Measurements from ENCODE around the gene P2RY13. TPM values are rescaled to one million over a fixed set of nuclear protein-coding genes. Genes with fewer than 3 reads are reported as not detected.

P2RY13 gene
- total and polyA plus RNA-seq, 2 experiments from 2014 or later: not detected

DNA sequence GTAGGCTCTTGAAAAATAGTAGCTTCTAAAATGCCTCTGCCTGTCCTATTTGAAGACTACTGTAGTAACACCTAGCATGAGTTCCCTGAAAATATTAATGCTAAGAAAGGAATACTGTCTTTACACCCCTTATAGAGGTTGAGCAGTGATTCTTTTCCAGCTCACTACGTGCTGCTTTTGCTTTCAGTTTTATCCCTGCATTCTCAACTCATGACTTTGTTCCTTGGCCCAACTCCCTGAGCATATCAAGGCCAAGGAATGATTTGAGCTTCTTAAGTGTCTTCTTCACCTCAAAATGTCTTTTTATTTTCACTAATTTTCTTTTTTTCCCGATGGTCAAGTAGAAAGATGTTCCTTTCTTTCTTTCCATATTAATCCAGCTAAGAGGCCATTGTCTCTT is 16.5 kb upstream of the P2RY13 start:
- Histone ChIP-seq H3K27me3 (no peaks in the 10 kb centered on the region), H3K9me2 (replicated peaks; ENCODE audit: insufficient read depth) (no peaks in the 10 kb centered on the region), H3K27ac (no peak overlapping the region), H3K9me3 (ENCODE audit: low read depth) (no peaks in the 10 kb centered on the region), H3K79me2 (no peaks in the 10 kb centered on the region), H3K4me3 (no peak overlapping the region), H2AFZ (no peak overlapping the region), H3K36me3 (replicated peaks; ENCODE audit: insufficient read depth, low read depth) (no peaks in the 10 kb centered on the region), H3K4me1 (ENCODE audit: insufficient read depth) (no peaks in the 10 kb centered on the region), H3K4me2 (no peak overlapping the region), H4K20me1 (ENCODE audit: insufficient read depth, poor library complexity, severe bottlenecking) (no peaks in the 10 kb centered on the region)
- TF ChIP-seq, protein P1, sequence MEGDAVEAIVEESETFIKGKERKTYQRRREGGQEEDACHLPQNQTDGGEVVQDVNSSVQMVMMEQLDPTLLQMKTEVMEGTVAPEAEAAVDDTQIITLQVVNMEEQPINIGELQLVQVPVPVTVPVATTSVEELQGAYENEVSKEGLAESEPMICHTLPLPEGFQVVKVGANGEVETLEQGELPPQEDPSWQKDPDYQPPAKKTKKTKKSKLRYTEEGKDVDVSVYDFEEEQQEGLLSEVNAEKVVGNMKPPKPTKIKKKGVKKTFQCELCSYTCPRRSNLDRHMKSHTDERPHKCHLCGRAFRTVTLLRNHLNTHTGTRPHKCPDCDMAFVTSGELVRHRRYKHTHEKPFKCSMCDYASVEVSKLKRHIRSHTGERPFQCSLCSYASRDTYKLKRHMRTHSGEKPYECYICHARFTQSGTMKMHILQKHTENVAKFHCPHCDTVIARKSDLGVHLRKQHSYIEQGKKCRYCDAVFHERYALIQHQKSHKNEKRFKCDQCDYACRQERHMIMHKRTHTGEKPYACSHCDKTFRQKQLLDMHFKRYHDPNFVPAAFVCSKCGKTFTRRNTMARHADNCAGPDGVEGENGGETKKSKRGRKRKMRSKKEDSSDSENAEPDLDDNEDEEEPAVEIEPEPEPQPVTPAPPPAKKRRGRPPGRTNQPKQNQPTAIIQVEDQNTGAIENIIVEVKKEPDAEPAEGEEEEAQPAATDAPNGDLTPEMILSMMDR (IDR thresholded peaks at IDR 0.05; ENCODE audit: poor library complexity): no peak
- TF ChIP-seq EZH2phosphoT487 (IDR thresholded peaks at IDR 0.05; ENCODE audit: low read depth, severe bottlenecking, unreplicated experiment): no peak
- no peak for TF ChIP-seq EZH2 (IDR thresholded peaks at IDR 0.05; ENCODE audit: borderline replicate concordance)
- WGBS (ENCODE audit: low lambda C conversion rate, missing lambda C conversion rate): 89% methylated on average over 2 of the region's 2 CpGs
- peak; percentile 4 for DNase-seq (ENCODE audit: low spot score)

DNA sequence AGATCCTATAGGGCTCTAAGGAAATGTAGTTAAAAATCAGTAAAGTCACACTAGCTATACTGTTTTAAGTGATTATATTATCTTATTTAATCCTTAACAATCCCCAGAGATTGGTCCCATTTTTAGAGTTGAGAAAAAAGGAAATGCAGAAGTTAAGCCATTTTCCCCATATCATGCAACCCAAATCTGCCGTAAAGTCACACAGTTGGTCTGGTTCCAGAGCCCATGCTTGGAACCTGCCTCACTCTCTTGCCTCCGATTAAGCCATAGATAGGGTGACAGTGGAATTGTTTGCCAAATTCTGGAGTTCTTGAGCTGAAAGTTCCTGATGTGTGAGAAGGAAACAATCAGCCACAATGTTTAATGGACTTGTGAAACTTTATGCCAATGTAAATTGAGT is 2.3 kb upstream of the P2RY13 start:
- TF ChIP-seq EZH2 (IDR thresholded peaks at IDR 0.05; ENCODE audit: borderline replicate concordance): no peak
- TF ChIP-seq, protein P1 (IDR thresholded peaks at IDR 0.05; ENCODE audit: poor library complexity): no peak
- no peak for TF ChIP-seq EZH2phosphoT487 (IDR thresholded peaks at IDR 0.05; ENCODE audit: low read depth, severe bottlenecking, unreplicated experiment)
- H3K4me3 ChIP-seq: no peak overlapping the region
- H3K27me3 ChIP-seq: no peaks in the 10 kb centered on the region
- no peak overlapping the region for H2AFZ ChIP-seq
- H3K4me1 ChIP-seq (ENCODE audit: insufficient read depth): no peaks in the 10 kb centered on the region
- H3K36me3 ChIP-seq (replicated peaks; ENCODE audit: insufficient read depth, low read depth): no peaks in the 10 kb centered on the region
- no peak overlapping the region for H3K4me2 ChIP-seq
- no peaks in the 10 kb centered on the region for H3K9me3 ChIP-seq (ENCODE audit: low read depth)
- H4K20me1 ChIP-seq (ENCODE audit: insufficient read depth, poor library complexity, severe bottlenecking): no peaks in the 10 kb centered on the region
- H3K27ac ChIP-seq: no peak overlapping the region
- H3K79me2 ChIP-seq: no peaks in the 10 kb centered on the region
- 92% methylated on average over 2 of the region's 2 CpGs for WGBS (ENCODE audit: low lambda C conversion rate, missing lambda C conversion rate)
- no peak for DNase-seq (ENCODE audit: low spot score)
- H3K9me2 ChIP-seq (replicated peaks; ENCODE audit: insufficient read depth): no peaks in the 10 kb centered on the region

DNA sequence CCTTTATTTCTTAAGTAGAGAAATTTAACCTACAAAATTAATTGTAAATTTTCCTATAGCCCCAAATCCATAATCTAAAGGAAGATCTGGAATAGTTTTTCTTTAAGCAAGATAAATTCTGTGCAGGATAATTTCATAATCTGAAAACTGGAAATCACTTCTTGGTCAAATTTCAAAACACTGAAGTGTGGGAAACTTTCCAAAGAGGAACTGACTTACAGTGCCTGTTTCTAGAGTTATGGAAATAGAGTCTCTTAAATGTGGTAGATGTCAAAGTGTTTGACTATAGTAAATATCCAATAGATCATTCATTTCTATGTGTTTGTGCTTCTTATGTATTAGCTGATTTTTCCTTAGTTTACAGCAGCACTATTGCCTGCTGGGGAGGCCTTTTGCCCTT is 1.6 kb upstream of the P2RY13 start:
- H3K4me2 ChIP-seq: no peak overlapping the region
- no peaks in the 10 kb centered on the region for H3K36me3 ChIP-seq (replicated peaks; ENCODE audit: insufficient read depth, low read depth)
- no peaks in the 10 kb centered on the region for H3K79me2 ChIP-seq
- H3K4me3 ChIP-seq: no peak overlapping the region
- no peak overlapping the region for H3K27ac ChIP-seq
- no peaks in the 10 kb centered on the region for H3K27me3 ChIP-seq
- no peaks in the 10 kb centered on the region for H3K9me3 ChIP-seq (ENCODE audit: low read depth)
- no peak for DNase-seq (ENCODE audit: low spot score)
- H2AFZ ChIP-seq: no peak overlapping the region
- no peaks in the 10 kb centered on the region for H4K20me1 ChIP-seq (ENCODE audit: insufficient read depth, poor library complexity, severe bottlenecking)
- H3K9me2 ChIP-seq (replicated peaks; ENCODE audit: insufficient read depth): no peaks in the 10 kb centered on the region
- H3K4me1 ChIP-seq (ENCODE audit: insufficient read depth): no peaks in the 10 kb centered on the region
- no peak for TF ChIP-seq EZH2phosphoT487 (IDR thresholded peaks at IDR 0.05; ENCODE audit: low read depth, severe bottlenecking, unreplicated experiment)
- TF ChIP-seq, protein P1 (IDR thresholded peaks at IDR 0.05; ENCODE audit: poor library complexity): no peak
- TF ChIP-seq EZH2 (IDR thresholded peaks at IDR 0.05; ENCODE audit: borderline replicate concordance): no peak

DNA sequence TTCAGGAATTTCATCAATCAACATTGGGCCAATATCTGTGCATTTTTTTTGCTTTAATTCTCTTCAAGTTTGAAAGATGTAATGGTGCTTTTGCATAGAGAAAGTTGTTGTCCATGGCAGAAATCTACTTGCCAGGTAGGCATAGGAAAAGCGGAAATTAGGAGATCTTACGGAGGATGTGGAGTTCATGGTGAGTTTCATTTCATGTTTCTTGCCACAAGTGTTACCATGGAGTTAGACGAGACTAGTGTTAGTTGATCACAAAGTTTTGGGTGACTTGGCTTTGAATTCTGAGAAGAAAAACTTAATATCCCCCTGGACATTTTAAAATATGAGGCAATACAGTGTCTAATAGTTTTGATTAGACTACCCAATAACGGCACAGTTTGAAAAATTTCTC is 1.0 kb upstream of the P2RY13 start:
- Histone ChIP-seq H3K79me2 (no peaks in the 10 kb centered on the region), H3K4me2 (no peak overlapping the region), H3K27me3 (no peaks in the 10 kb centered on the region), H3K27ac (no peak overlapping the region), H2AFZ (no peak overlapping the region), H4K20me1 (ENCODE audit: insufficient read depth, poor library complexity, severe bottlenecking) (no peaks in the 10 kb centered on the region), H3K9me2 (replicated peaks; ENCODE audit: insufficient read depth) (no peaks in the 10 kb centered on the region), H3K4me1 (ENCODE audit: insufficient read depth) (no peaks in the 10 kb centered on the region), H3K4me3 (no peak overlapping the region), H3K36me3 (replicated peaks; ENCODE audit: insufficient read depth, low read depth) (no peaks in the 10 kb centered on the region), H3K9me3 (ENCODE audit: low read depth) (no peaks in the 10 kb centered on the region)
- WGBS (ENCODE audit: low lambda C conversion rate, missing lambda C conversion rate): 72% methylated on average over 4 of the region's 4 CpGs
- TF ChIP-seq EZH2 (IDR thresholded peaks at IDR 0.05; ENCODE audit: borderline replicate concordance): no peak
- TF ChIP-seq, protein P1 (IDR thresholded peaks at IDR 0.05; ENCODE audit: poor library complexity): no peak
- no peak for DNase-seq (ENCODE audit: low spot score)
